Stimulated activated CD8-positive, alpha-beta memory T cell treated with anti-CD3 and anti-CD28 coated beads, Interleukin-7, amount 100 ng/mL, for 24 hours (primary cell): Measurements from ENCODE around the gene NDUFA9.

Source experiments
- DNase-seq: peaks from one replicate; pipeline ENCODE4 v3.0.0-alpha.2; 2020; ENCODE audit warnings: low read depth

NDUFA9 gene

DNA sequence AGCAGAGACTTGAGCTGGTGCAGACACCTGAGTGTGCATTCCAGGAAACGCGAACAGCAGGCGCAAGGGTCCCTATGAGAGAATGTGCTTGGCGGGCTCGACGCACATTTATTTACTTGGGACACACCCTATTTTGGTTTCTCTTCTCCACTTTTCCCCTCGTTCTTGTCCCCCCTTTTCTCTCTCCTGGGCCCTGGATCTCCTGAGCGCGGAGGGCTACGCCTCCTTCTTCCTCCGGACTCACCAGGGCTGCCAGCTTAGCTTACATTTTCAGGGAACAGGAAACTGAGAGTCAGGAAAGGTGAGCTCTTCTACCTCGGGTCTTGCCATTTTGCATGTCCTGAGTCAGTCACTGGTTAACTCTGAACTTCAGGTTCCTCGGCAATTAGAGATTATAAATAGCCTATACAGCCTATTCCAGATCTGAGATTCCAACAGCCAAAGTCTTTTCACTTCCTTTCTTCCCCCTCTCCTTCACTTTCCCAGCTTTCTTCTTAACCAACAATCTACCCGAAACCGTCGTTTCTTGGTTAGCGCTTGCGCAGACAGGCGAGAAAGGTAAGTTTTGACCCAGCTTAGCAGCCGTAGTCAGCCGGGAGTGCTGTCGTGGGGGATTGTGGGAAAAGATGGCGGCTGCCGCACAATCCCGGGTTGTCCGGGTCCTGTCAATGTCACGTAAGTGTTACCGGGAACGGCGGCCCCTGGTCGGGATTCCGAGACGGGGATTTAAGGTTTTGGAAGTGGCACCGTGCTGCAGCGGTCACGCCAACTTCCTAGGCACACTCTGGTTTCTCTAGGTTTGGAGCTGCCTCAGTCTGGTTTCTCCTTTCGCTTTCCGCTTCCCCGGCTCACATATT, at the start of gene NDUFA9, which contains the start of gene AKAP3:
Gene NDUFA9, plus strand, starts transcription at position 614 of the 857 bp plus-strand sequence. Its CDS starts 13 bp downstream, at position 627.
Gene AKAP3, minus strand, starts transcription at position 551 of the 857 bp plus-strand sequence. CDS start 10,855 bp downstream, outside the sequence.
- DNase-seq, result peak; percentile 56

DNA sequence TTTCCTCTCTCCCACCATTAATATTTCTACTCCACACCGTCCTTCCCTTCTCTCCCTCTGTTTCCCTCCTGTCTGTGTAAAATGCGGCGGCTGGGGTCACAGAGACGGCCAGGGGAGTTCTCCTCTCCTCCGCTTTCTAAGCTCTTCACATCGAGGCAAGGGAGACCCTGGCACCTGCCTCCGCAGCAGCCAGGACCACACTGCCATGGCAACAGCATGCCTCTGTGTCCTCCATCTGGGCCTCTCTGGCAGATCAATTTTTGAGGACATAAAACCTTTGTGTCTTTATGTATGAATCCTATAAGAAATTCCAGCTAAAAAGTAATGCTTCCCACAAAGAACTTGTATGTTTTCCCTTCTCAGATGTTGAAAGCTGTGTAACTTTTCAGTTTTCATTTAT, 45.5 kb upstream of the NDUFA9 start:
- DNase-seq, result no peak

DNA sequence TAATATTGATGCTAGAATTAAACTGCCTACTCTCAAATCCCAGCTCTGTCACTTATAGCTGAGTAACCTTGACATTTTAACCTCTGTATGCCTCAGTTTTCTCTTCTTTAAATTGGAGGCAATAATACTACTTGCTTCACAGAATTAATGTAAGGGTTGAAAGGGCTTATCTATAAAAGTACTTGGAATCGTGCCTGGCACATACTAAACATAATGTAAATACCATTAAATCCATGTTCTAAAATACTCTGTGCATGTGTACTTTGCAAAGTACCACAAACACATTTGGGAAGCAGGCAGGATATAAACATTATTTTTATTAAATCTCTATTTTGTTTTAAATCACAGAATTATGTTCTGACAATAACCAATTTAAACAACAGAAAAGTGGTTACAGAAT, 45.0 kb upstream of the NDUFA9 start:
- no peak for DNase-seq

DNA sequence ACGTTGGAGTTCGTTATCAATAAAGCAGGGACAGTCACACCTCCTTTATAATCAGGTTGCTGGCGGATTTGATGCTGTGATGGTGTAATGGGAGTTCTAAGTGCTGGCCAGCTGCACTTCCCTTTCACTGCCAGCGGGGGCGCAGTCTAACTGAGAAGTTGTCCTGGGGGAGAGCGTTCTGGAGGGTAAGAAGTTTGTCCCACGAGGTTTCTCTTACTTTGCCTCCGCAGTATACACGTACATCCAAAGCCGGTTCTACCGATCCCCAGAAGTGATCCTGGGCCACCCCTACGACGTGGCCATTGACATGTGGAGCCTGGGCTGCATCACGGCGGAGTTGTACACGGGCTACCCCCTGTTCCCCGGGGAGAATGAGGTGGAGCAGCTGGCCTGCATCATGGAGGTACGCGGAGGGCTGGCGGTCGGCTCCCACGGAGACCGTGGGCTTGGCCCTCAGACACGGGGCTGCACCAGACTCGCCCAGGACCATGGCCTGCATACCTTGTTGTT, 44.2 kb upstream of the NDUFA9 start:
- peak; percentile 54 for DNase-seq

DNA sequence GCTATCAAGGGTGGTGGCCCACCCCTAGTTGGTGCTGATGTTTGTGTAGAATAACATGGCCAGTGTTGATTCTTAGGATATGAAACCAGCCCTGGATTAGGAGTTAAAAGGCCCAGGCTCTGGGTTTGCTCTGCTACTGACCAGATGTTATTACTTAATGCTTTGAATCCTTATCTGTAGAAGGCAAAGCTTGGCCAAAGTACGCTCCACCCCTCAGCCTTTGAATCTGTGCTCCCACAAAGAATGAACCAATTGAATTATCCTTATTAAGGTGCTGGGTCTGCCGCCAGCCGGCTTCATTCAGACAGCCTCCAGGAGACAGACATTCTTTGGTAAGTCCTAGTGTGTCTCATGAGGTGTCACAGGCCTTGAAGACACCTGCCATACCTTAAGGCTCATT, 41.9 kb upstream of the NDUFA9 start:
- no peak for DNase-seq

DNA sequence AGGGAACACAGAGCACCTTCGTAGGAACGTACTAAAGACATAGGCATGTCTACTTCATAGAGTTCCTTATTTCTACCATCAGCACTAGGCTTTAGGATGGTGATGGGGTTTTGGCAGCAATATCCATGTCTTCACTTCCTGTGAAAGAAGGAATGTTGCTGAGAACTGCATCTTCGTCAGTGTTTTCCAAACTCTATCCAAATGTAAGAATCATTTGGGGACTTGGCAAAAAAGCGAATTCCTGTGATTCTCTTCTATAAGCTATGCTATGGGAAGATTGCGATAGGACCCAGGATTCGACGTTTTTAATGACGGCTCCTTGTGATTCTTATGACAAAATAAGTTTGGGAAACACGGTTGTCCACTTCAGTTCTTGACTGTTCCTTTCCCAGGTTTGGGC, 39.8 kb upstream of the NDUFA9 start:
- no peak for DNase-seq

DNA sequence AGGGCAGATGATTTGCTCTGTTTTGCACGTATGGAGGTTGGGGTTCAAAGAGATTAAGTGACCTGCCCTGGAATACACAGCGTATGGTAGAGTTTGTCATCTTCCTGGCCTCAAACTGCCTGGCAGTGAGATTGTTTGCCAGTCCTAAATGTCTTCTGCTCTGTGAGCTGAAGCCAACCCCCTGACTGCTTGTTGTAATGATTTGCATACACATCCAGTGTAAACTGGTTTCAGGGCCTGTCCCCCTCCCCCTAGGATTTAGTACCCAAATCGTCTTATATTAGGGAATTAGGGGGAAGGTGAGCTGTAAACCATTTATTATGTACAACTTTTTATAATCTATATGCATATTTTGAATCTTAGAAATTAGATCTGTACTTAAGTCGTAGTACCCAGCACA, 38.4 kb upstream of the NDUFA9 start:
- DNase-seq, result no peak

DNA sequence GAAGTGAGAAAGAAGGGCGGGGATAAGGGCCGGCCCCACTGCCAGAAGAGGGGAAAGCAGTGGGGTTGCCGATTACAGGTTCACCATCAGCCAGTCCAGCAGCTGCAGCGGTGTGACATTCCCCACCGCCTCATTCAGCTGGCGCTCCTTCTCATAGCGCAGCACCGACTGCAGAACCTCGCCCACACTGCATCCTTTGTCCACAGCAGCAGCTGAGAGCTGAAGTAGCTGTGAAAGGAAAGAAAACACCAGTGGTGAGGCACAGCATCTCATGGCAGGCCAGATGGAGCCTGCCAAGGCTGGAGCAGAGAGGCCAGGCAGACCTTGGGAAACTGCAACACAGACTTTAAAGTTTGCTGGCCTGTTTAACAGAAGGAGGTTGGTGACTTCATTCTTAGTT, 33.2 kb upstream of the NDUFA9 start:
- DNase-seq, result no peak

DNA sequence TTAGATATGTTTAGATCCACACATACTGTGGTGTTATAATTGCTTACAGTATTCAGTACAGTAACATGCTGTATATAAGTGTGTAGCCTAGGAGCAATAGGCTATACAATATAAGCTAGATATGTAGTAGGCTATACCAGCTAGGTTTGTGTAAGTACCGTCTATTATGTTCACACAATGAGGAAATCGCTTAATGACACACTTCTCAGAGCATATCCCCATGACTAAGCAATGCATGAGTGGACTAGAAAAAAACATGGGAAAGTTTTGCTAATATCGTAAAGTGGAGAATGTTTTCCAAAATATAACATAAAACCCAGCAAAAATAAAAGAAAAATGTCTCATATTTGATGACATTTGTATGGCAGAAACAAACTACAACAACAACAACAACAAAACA, 27.4 kb upstream of the NDUFA9 start:
- DNase-seq, result no peak

DNA sequence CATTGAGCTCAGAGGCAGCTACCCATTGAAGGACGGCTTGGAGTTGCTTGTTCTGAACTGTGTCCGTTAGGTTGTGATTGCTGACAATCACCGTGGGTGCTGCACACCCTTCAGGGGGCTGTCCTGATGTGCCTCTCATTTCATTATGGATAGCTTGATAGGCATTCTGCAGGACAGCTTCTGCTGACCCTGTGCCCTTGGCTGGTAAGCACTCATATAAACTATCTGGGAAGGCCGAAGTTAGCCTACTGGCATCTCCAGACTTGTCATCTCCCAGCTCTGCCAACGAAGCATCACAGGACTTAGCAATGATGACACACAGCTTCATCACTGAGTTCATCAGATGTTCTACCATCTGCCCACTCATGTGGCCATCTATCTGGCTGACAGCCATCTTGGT, 22.4 kb upstream of the NDUFA9 start:
- no peak for DNase-seq

DNA sequence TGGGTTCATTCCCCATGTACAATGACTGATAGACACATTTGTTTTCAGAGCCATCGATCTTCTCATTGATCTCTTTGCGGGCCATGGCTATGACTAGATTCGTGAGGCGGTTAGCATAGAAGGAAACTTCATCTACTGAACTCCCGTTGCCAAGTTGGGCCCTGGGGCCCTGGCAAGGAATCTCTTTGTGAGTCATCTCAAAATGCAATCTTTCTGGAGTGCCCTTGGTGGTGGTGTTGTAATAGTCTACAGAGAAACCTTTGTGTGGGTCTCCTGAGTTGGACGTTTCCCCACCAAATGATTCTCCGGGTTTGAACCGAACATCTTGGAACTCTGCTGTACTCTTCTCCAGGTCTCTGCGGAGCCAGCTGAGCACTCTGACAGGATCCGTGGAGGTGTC, 20.5 kb upstream of the NDUFA9 start:
- no peak for DNase-seq

DNA sequence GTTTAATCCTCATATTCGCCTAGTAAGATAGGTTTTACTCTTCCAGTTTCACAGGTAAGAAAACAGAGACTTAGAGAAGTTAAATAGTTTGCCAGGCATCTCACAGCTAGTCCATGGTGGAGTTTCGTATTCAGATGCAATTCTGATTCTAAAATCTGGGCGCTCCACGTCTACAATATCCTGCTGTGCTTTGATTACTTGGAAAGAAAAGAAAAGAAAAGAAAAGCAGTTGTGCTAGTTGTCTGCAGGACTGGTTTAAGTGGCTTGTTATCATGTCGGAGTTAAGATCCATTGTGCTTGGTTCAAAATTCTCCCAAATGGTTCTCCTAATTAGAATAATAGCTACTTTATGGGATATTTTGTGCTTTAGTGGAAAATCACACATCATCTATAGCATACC, 18.7 kb upstream of the NDUFA9 start:
- no peak for DNase-seq

DNA sequence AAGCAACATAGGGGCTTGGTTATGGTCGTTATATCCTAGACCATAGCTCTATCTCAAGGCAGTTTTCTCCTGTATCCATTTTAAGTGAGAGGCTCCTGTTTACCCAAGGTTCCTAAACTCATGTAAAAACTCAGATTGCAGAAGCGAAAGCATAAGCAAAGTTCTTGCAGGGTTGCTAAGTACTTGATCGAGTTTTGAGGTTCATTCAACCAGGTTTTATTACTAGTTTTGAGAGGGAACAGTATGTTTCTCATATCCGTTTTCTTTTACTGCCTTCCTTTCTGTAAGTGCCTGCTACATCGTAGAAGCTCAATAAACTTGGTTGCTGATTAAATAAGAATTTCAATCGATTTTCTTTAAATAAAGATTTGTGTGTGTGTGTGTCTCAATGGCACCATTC, 5.2 kb upstream of the NDUFA9 start:
- DNase-seq, result no peak

DNA sequence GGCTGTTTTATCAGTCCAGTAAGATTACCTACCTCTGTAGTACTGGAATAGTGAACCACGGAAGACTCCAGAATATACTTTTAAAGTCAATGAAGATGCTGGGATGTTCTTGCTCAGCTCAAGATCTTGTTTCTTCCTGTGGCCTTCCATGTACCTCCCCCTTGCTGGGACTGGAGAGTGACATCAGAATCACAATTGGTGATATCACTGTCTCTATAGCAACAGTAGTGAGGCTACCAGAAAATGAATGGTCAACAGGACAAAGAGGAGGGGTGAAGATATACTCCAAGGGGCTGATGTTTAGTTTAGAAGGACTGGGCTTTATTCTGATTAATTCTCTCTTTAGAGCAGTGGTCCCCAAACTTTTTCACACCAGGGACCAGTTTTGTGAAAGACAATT, 3.9 kb upstream of the NDUFA9 start:
- no peak for DNase-seq

DNA sequence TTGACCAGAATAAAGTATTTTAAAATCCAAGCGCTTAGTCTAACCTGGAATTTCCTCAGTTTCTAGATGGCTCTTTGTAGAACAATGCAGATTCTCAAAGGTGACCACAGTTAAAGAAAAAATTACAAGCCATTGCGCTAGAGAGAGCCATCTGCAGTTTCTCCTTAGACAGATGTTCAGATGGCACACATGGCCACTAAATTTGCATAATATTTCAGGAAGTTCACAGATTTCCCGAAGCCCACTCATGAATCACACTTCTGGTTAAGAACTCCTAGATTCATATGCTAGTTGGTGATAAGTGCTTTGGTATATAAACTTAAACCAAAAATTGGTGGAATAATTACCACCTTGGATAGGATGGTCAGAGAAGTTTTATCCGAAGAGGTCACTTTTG, 812 bp upstream of the NDUFA9 start:
- DNase-seq, result no peak

DNA sequence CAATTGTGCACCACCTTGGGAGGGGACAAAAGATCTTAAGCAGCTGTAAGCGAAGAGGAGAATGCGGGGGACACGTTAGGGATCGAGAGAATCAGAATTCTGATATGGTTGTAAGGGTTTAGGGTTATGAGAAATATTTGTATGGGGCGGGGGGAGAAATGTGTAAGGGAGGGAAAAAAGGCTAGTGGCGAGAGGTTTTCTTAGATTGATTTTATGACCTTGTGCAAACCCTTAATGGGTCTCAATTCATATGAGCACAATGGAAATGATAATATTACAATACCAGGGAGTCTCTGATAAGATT, 396 bp downstream of the NDUFA9 start:
- no peak for DNase-seq

DNA sequence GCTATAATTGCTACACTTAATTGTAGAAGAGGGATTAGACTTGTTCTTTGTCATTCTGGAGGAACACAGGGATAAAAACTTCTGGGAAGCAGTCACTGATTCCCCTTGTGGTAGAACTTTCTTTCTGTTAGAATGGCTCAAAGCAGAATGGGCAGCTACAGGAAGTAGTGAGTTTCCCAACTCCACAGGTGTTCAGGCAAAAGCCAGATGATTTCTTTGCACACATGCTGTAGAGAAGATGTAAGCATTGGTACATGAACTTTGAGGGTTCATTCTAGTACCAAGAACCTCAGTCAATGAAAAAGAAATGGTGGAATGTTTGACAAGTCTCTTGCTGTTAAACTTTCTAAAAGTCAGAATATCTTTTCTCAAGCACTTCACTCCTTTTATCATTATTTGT, 4.3 kb downstream of the NDUFA9 start:
- DNase-seq, result no peak

DNA sequence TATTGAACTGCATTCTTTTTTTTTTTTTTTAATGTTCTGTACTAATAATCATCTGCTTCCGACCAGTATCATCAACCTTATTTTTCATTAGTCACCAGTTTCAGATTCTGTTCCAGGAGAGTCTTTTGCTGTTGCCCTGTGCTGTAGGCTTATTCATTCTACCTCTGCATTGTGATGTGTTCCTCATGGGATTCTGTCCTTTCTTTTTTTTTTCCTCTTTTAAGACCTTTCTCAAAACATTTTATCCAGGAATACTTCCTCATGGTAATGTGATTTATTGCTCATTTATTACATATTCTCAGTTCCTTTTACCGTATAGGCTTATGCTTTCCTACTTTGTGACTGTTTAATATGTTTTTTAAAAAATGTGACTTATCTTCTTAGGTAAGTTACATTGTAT, 4.8 kb downstream of the NDUFA9 start:
- DNase-seq, result no peak

DNA sequence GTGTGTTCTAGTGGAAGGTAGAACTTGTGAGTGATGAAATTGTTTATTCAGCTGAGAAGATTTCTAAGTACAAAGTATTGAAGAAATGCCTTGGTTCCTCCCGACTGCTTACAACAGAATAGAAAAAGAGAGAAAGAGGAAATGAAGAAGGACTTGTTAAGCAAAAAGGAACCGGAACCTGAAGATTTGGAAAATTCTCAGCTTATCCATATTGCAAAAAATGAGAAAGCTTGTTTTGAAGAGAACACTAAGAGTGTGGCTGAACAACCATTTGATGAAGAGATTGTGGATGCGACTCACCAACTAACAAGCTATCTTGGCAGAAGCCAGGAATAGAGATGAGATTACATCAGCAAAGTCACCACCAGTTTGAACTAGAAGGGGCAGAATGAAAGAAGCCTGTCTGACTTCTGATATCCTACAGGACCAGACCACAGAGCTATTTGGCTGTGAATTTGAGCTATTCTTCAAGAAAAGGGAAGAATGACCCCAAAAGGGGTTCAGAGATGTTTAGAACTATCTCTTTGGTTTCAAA, 15.1 kb downstream of the NDUFA9 start:
- DNase-seq, result no peak

DNA sequence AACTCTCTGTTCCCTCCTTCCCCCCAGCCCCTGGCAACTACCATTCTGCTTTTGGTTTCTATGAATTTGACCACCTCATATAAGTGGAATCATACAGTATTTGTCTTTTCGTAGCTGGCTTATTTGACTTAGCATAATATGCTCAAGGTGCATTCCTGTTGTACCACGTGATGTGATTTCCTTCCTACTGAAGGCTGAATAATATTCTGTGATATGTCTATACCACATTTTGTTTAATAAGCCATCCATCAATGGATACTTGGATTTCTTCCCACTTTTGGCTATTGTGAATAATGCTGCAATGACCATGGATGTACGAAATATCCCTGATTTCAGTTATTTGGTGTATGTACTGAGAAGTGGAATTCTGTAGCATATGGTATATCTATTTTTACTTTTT, 16.3 kb downstream of the NDUFA9 start:
- no peak for DNase-seq

DNA sequence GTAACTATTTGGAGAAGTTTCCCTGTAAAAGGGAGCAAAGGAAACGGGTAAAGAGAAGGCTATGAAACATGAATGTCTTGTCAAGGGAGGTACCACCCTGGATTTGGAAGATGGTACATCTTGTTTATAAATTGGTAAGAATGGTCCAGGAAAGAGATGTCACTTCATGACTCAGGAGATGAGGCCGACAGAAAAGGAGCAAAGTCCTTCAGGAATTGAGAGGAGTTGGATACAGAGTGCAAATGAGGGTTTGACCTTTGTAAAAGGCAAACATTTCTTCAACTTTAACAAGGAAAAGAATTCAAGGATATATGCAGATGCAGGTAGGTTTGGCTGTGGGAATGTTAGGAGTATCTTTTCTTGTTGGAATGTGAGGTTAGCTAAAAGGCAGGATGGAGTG, 30.8 kb downstream of the NDUFA9 start:
- no peak for DNase-seq

DNA sequence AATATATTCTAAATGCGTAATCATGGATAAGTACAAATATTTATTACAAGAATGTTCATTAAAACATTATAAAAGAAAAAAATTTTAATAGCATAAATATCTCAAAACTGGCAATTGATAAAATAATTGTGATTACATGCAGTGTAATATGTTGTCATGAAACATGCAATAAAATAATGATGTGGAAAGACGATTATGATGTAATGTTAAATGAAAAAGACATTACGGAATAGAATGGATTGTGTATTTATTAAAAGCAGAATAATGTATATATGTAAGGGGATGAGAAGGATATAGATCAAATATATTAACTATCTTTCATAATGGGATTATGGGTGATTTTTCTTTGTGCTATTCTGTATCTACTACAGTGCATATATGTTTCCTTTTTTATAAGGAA, 32.8 kb downstream of the NDUFA9 start:
- no peak for DNase-seq

DNA sequence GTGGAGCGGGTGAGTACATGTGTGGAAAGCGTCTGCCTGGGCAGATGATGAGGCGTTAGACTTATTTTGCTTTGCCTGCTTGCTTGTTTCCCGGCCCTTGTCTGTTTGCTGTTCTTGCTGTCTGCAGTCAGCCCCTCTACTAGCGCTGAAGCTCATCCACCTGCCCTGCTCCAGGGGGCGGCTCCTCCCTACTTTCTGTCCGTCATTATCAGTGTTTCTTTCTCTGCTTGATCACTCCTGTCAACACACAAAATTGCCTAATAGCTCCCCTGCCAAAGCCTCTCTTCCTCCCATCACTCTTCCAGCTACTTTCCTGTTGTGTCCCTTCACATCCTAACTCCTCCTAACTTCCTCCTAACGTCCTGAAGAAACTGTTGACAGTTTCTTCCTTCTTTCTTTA, 36.4 kb downstream of the NDUFA9 start:
- no peak for DNase-seq

DNA sequence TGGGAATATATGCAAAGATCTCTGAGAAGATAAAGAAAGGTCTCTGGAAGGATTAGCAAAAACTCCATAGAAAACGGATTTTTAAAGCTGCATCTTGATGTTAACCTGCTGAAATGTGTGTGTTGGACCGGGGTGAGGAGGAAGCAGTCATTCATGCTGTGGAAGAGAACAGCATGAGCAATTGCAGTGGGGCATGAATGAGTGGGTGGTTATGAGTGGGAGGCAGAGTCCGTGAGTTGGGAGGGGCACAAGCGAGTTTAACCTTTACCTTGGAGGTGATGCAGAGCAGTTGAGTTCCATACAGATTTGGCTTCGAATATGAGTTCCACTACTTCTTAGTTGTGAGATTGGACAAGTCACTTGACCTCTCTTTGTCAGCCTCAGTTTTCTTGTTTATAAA, 41.8 kb downstream of the NDUFA9 start:
- DNase-seq, result no peak
